LoVo (cell line): ENCODE measurements around the gene TCF7L2.
"Not testable (repeated sequence)": the region's sequence is repeated elsewhere in the genome, so short reads cannot be mapped to it uniquely, and the experiment has no call there.

ENCODE experiments used
- DNase-seq: peaks from one replicate; pipeline ENCODE4 v3.0.0-alpha.2; 2016; ENCODE audit warnings: low spot score

TCF7L2 gene

DNA sequence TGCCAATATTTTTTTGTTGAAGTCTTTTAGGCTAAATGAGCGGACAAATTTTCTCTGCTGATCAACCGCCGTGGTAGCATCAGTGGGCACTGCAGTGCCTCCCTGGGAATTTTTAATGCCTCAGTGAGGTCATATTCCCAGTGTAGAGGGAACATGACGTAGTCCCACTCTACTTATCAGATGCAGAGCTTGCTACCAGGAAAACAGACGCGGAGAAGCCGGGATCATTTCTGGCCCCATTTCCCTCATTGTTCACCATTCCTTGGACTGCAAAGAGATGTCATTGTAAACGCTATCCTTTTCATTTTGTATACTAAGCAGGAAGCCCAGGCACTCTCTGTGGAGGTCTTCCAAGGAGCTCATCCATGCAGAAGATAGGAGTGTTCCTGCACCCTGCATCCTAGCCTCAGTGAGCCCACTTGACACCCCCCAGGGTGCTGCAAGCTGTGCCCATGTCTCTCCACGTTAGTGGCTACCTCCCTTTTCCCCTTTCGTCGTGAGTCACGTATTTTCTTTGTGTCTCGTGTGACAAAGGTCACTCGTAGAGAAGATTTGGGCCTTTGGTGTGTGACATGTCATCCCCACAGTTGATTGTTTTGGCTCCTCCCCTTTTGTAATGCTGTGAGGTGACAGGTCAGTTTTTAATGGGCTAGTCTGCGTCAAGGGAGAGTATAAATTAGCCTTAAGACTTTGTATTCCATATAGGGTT, 145.5 kb downstream of the TCF7L2 start:
- DNase-seq: no peak

DNA sequence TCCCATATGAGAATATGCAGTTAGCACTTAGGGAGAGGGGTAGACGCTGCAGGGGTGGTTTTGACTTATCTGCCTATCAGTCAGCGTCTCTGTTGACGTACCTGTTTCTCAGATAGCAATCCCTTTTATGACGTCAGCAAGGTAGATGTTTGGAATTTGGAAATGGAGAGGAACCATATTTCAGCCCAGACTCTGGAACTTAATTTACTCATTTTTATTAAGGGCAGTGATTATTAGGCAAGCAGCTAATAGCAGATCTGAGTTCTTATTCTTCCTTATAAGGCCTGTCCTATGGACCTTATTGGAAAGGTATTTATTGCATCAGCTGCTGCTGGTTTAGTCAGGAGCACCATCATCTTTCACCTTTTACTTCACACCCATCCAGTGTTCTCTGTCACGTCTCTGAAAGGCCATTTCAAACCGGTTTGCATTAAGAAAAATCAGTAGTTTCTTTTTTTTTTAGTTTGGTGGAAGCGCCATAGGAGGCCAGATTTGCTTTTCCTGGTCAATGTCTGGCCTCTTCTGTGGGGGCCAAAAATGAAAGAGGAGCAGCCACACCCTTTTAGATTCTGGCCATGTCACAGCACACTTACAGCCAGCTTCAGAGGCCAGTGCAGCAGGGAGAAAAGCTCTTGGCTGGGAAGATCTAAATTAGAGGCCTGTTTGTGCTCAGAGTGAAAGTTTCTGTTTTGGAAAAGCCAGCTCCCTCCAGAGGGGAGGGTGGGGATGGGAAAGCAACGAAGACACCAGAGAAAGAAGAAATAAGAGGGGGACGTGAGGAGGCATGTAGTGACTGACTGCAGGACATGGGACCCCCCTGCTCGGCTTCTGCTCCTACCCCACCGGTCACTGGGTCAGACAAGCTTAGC, 146.3 kb downstream of the TCF7L2 start:
- DNase-seq: no peak

GRCh38 chr10:113097036-113097435, 147.0 kb downstream of the TCF7L2 start:
- no peak for DNase-seq

GRCh38 chr10:113099431-113100183, 149.6 kb downstream of the TCF7L2 start:
- no peak for DNase-seq

DNA sequence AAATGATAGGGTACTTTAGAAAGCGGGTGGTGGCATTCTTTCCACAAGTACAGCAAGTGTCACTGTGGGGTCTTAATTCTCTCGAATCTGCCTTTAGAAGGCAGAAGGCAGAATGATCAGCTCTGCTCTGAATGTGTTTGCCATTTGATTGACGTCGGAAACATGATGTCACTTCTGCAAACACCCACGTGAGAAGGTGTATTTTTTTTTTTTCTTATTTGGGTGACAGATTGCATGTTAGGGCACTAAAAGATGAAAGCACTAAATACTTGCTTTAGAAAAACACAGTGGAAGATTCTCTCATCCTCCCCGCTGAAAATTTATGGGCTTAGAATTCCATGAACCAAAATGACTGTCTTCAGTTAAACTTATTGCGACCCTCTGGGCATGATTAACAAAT, 150.2 kb downstream of the TCF7L2 start:
- DNase-seq: no peak

GRCh38 chr10:113103131-113103840, 153.2 kb downstream of the TCF7L2 start:
- no peak for DNase-seq

- no peak for DNase-seq
Measured at GRCh38 chr10:113104047-113104446, 154.0 kb downstream of the TCF7L2 start.

DNA sequence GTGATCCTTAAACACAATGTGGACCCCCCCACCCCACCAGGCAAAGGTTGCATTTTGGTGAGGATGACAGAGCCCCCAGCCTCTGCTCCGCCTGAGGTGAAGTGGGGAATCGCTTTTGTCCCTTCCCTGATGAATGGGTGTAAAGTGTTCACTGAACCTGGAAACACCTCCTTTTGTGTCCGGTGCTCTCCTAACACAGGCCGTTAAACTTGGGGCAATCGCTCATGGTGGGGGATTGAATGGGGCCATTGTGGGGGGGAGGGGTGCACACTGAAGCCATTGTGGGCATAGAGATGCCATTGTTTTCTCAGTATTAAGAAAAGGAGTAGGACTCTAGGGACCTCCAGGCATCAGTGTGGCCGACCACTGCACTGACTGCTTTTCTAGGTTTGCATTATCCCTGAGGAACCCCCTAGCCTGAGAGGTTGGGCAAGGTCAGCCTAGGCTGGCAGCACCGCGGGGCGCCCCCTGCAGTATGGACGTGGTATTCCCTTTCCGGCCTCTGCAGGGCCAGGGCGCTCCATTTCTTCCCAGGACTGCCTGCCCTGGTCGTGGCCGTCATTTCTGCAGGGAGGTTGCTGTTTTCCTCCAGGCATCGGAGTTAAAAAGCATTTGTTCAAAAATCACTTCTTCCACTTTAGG, 158.3 kb downstream of the TCF7L2 start:
- no peak for DNase-seq

- DNase-seq: no peak
Measured at GRCh38 chr10:113108948-113109347, 158.9 kb downstream of the TCF7L2 start.

- not testable (repeated sequence) for DNase-seq
Measured at GRCh38 chr10:113109482-113109881, 159.4 kb downstream of the TCF7L2 start.

GRCh38 chr10:113111260-113111659, 161.2 kb downstream of the TCF7L2 start:
- no peak for DNase-seq

DNA sequence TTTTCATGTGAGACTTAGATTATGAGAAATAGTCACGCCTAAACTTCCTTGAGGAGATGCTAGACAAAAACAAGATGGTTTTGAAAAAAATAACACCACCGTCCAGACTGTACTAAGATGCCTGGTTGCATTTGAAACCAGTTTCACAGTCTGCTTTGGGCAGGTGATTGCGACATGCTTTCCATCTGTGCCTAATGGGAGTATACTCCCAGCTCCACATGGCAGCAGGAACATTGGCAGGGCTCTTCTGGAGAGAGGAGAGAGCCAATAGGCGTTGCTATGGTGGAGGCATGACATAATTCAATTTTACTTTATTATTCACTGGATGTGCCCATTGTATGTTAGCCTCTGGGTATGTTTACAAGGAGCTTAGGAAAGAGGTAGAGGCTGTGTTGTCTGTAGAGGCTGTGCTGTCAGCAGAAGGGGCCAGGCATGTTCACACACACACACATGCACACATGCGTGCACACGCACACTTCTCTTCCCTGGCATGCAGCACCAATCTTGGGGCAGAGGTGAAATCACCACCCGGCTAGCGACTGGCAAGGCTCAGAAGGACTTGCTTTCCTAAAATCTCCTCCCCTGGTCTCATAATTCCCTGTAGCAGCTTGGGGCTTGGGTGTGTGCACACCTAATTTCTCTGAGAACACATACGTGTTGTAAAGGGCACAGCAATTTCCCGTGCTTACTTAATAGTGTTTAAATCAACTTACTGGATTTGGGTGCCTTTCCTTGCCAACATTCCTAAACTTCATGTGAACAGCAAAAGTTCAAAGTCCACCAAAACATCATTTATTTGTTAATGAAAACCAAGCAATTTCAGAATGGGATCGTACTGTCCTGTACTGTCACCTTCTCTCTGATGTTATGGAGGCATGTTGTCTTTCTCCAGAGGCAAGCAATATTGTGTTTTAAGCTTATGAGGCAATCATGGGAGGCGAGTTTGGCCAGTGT, 162.1 kb downstream of the TCF7L2 start:
- no peak for DNase-seq

DNA sequence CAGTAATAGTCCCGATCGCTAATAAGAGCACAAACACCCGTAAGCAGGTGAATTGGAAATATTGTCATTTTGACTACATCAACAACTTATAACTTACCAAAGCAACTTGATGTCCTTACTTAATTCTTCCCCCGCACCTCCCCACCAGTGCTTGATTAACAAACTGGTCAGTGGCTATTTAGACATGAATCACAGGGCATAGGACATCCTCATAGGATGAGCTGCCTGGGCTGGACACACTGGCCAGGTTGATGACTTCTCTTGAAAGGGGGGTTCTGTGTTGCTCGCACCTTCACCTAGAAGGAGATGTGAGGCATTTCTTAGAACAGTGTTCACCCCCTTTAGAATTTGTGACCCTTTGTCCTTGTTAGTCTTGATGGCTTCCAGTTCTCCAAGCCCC, 163.2 kb downstream of the TCF7L2 start:
- DNase-seq: no peak

DNA sequence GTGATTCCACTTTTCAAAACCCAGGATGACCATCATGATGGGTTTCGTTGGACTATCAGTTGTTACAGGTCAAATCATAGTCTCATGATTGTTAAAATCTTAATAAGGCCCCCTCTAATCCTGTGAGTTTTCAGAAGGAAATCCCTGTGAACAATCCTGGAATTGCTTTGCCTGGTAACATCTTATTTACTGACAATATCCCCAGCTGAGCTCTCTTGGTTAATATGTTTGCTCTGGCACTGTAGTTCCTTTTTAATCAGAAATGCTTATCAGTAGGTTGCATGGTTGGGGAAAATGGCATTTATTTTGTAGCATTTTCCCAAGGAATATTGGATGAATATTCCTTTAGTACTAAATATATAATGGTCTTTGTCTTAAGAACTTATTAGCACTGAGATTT, 163.9 kb downstream of the TCF7L2 start:
- DNase-seq: no peak

- no peak for DNase-seq
Measured at GRCh38 chr10:113115556-113115955, 165.5 kb downstream of the TCF7L2 start.

DNA sequence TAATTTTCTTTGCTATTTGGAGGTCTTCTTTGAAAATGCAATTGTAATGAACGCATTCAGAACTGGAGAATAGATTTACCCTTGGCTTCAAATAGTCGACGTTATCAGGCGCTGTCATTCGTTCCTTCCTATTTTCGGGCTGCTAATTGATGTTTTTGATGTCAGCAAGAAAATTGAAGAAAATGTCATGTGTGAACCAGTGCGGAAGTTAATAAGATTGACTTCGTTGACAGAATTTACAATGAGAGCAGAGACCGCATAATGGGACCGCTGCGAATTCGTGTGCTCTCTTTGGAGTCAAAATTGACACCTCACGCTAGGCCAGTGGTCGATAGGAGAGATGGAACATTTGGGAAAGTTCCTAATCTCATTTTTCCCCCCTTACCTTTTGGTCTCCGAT, 168.8 kb downstream of the TCF7L2 start:
- no peak for DNase-seq

- no peak for DNase-seq
Measured at GRCh38 chr10:113119801-113120200, 169.8 kb downstream of the TCF7L2 start.

DNA sequence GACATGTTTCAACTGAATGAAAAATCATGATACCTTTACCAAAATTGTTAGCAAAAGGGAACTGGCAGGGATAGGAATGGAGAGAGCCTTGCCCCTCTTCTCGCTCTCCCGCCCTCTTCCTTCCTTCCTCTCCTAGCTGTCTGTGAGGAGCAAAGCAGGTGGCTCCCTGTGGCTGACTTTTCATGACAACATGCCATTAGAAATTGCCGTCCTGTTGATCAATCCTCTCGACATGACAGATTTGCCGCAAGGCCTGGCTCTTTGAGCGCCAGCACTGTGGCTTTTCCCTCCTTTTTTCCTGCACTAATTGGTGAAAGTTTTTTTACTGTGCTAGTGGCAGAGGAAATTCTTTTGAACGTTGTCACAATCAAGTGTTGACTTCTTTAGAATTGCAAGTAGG, 171.1 kb downstream of the TCF7L2 start:
- DNase-seq: no peak

GRCh38 chr10:113122947-113123346, 172.9 kb downstream of the TCF7L2 start:
- DNase-seq: no peak

DNA sequence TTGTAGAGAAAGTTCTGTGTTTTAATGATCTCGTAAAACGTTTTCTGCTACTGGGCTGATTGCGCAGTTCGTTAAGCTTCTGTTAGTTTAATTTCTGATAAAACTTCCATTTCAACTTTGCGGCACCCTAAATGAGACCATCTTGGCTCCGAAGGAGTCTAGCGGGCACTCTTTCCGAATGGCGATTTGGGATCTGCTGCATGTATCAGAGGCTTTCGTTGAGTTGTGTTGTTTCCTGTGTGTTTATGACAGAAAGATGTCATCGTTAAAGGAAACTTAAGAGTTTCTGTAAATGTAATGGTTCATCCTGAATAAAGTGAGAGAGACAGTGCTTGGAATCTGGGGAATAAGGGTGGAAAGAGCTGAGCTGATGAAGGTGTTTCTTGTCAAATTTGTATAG, 174.7 kb downstream of the TCF7L2 start:
- no peak for DNase-seq
